Mammary epithelial cell (primary cell): ENCODE measurements around the gene TEX51.

Source experiments
- CTCF ChIP-seq, 2 donors: IDR thresholded peaks in 1 of 2; conservative IDR thresholded peaks in 1 of 2; 2 replicates each; pipeline ENCODE4 v1.5.1; 2011 to 2012; ENCODE audit warnings: inconsistent platforms in 2 of 2, low read length in 2 of 2, mild to moderate bottlenecking in 2 of 2, control low read depth in 1 of 2, low read depth in 1 of 2; ENCODE audit not compliant: insufficient read depth in 1 of 2; ENCODE audit errors: extremely low read depth in 1 of 2
- EZH2 ChIP-seq: IDR thresholded peaks from 2 replicates; pipeline ENCODE4 v1.6.1; 2012; ENCODE audit warnings: low read length, inconsistent platforms, borderline replicate concordance

GRCh38 chr2:126900646-126901319 lies 2.1 kb downstream of the TEX51 start:
- TF ChIP-seq EZH2 (no peak), CTCF (conservative IDR thresholded peaks at IDR 0.05 in 1 of 2, IDR thresholded peaks at IDR 0.05 in 1 of 2; ENCODE audit: extremely low read depth in 1 of 2, insufficient read depth in 1 of 2, low read depth in 1 of 2, low read length in 2 of 2) (no peak)
